Measurements from ENCODE around the gene PARVB.

DNA sequence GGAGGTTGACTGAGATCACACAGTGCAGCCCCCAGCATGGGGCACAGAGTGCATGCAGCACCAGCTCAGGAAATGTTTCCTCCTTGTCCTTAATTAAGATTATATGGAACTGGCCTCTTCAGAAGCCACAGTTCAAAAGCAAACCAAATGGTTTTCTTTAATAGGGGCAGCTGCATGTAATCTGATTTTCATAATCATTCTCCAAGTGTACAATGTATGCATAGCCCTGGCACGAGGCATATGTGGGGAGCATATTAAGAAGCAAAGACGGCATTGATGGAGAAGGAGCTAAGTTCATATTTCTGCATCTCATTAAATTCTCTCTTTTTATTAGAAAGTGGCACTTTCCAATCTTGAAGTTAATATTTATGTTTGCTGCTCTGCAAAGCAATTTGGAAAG, 9.9 kb upstream of the PARVB start:
- TF ChIP-seq, protein P1, sequence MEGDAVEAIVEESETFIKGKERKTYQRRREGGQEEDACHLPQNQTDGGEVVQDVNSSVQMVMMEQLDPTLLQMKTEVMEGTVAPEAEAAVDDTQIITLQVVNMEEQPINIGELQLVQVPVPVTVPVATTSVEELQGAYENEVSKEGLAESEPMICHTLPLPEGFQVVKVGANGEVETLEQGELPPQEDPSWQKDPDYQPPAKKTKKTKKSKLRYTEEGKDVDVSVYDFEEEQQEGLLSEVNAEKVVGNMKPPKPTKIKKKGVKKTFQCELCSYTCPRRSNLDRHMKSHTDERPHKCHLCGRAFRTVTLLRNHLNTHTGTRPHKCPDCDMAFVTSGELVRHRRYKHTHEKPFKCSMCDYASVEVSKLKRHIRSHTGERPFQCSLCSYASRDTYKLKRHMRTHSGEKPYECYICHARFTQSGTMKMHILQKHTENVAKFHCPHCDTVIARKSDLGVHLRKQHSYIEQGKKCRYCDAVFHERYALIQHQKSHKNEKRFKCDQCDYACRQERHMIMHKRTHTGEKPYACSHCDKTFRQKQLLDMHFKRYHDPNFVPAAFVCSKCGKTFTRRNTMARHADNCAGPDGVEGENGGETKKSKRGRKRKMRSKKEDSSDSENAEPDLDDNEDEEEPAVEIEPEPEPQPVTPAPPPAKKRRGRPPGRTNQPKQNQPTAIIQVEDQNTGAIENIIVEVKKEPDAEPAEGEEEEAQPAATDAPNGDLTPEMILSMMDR (conservative IDR thresholded peaks at IDR 0.05; ENCODE audit: low read depth, low read length), result no peak
- no peak for TF ChIP-seq EZH2 (IDR thresholded peaks at IDR 0.05; ENCODE audit: low read length, unreplicated experiment)
- TF ChIP-seq EZH2phosphoT487 (IDR thresholded peaks at IDR 0.05; ENCODE audit: borderline replicate concordance, low read length), result no peak

Measured in PC-3 (cell line).